Measurements from ENCODE around the gene ASAP3. TPM values are rescaled to one million over a fixed set of nuclear protein-coding genes. Genes with fewer than 3 reads are reported as not detected.

Gene ASAP3
- total and polyA plus RNA-seq, 9 of the 15 experiments (the other 6 are each of a cell fraction or from before 2014, with no cell fraction given), result 1.7 to 31.2 (median 17.4) TPM

GRCh38 chr1:23531562-23532094 is 47.6 kb upstream of the ASAP3 start (continued):
- TF ChIP-seq CHD7 (IDR thresholded peaks at IDR 0.05; ENCODE audit: low read depth, low read length) (no peak), ZNF778 (CRISPR knock-in tag; IDR thresholded peaks at IDR 0.05) (no peak), NFIX (CRISPR knock-in tag; IDR thresholded peaks at IDR 0.05; ENCODE audit: low read depth) (no peak), CEBPG (CRISPR knock-in tag; IDR thresholded peaks at IDR 0.05) (no peak), CEBPG (tag; conservative IDR thresholded peaks at IDR 0.05 in 1 of 2, IDR thresholded peaks at IDR 0.05 in 1 of 2) (peak in 1 of 2 experiments; percentile 40; a peak in 1 of 4 replicates), SMARCE1 (IDR thresholded peaks at IDR 0.05) (no peak), HDAC2 (IDR thresholded peaks at IDR 0.05) (no peak), TCFL5 (CRISPR knock-in tag; conservative IDR thresholded peaks at IDR 0.05) (no peak), GABPA (tag; conservative IDR thresholded peaks at IDR 0.05; ENCODE audit: low read depth) (peak; percentile 41), BRD9 (IDR thresholded peaks at IDR 0.05; ENCODE audit: low read depth, partially characterized antibody) (peak; percentile 13), PTRF (tag; IDR thresholded peaks at IDR 0.05) (no peak), SMAD3 (CRISPR knock-in tag; conservative IDR thresholded peaks at IDR 0.05) (no peak), GATAD2A (IDR thresholded peaks at IDR 0.05) (no peak), ZNF431 (CRISPR knock-in tag; IDR thresholded peaks at IDR 0.05) (no peak; the same call in 1 of the 2 replicates)
- TF ChIP-seq, protein P1, sequence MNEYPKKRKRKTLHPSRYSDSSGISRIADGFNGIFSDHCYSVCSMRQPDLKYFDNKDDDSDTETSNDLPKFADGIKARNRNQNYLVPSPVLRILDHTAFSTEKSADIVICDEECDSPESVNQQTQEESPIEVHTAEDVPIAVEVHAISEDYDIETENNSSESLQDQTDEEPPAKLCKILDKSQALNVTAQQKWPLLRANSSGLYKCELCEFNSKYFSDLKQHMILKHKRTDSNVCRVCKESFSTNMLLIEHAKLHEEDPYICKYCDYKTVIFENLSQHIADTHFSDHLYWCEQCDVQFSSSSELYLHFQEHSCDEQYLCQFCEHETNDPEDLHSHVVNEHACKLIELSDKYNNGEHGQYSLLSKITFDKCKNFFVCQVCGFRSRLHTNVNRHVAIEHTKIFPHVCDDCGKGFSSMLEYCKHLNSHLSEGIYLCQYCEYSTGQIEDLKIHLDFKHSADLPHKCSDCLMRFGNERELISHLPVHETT (CRISPR knock-in tag; conservative IDR thresholded peaks at IDR 0.05 in 1 of 2, IDR thresholded peaks at IDR 0.05 in 1 of 2), result peak in 1 of 2 experiments; percentile 55; a peak in 1 of 4 replicates
